ENCODE results near the gene CACNB1.

- no peak for TF ChIP-seq CTCF (IDR thresholded peaks at IDR 0.05; ENCODE audit: poor library complexity, severe bottlenecking)
- no peak for TF ChIP-seq SMC3 (conservative IDR thresholded peaks at IDR 0.05; ENCODE audit: poor library complexity)
Observed at GRCh38 chr17:39238311-39238972, 41.0 kb upstream of the CACNB1 start.
